ENCODE results near the gene CCT7. TPM values are rescaled to one million over a fixed set of nuclear protein-coding genes. Genes with fewer than 3 reads are reported as not detected.
A peak's percentile ranks its signal among the peaks of the same experiment; 100 is the strongest.

The CCT7 gene
- total and polyA plus RNA-seq, 2 of the 8 experiments (the other 6 are each of a cell fraction or from before 2014, with no cell fraction given), result 440 to 474 TPM

DNA sequence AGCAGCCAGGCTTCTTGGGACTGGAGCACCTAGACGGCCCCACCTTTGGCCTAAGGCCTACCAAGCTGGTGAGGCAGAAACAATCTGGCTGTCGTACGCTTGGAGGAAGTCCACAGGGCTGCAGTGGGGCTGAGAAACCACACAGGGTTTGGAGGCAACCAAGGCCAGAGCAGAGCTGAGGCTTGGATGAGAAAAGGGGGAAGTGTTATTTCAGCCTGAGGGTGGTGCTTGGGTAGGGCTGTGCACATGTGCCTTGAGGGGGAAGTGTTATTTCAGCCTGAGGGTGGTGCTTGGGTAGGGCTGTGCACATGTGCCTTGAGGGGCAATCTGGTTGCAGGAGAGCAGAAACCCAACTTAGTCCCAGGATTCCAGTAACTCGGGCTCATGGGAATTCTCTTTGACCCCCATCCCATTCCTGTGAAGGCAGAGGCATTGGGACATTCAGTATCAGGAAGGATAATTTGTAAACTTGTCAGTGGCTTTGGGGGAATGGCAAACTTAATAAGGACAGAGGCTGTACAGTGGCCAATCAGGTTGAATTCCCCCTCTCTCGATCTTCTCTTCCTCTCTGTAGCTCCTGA, 51.1 kb downstream of the CCT7 start:
- Histone ChIP-seq H4K8ac (ENCODE audit: extremely low read depth, insufficient read depth, low read length) (0 out of 2 replicates have a peak overlapping the region, but pooled peaks have one; percentile 90), H2BK15ac (ENCODE audit: low read length) (peak overlapping the region; percentile 11; the same call in 1 of the 2 replicates), H3K4me1 (replicated peaks in 1 of 4; ENCODE audit: control insufficient read depth in 3 of 4, insufficient read depth in 4 of 4, low read length in 3 of 4) (peaks cover 5 to 17% (median 10%) of the 10 kb centered on the region in 4 experiments), H3K27me3 (replicated peaks in 1 of 4; ENCODE audit: control insufficient read depth in 3 of 4, extremely low read depth in 1 of 4, insufficient read depth in 3 of 4, low read length in 3 of 4) (peaks cover 0 to 21% (median 15%) of the 10 kb centered on the region in 4 experiments; a peak in 6 of 7 replicates), H3K4me3 (ENCODE audit: extremely low read depth in 1 of 4, insufficient read depth in 2 of 4, low read depth in 3 of 4, low read length in 4 of 4) (peak overlapping the region; percentile 48 to 92 (median 75); a peak in 7 of 8 replicates), H3K14ac (ENCODE audit: insufficient read length) (no peak overlapping the region), H3K79me1 (ENCODE audit: low read depth, low read length) (peaks cover 12% of the 10 kb centered on the region), H3K18ac (ENCODE audit: extremely low read depth, low read length) (no peak overlapping the region), H4K20me1 (replicated peaks in 1 of 2; ENCODE audit: control insufficient read depth in 1 of 2, insufficient read depth in 2 of 2, low read length in 2 of 2) (peaks cover 2 to 18% of the 10 kb centered on the region in 2 experiments), H3K36me3 (ENCODE audit: control insufficient read depth in 2 of 4, insufficient read depth in 4 of 4, low read length in 3 of 4) (peaks cover 0 to 7% (median 0%) of the 10 kb centered on the region in 4 experiments; a peak in 1 of 8 replicates), H2AFZ (ENCODE audit: low read length) (0 out of 2 replicates have a peak overlapping the region, but pooled peaks have one; percentile 4), H3K23ac (ENCODE audit: insufficient read length) (no peak overlapping the region), H2AK5ac (ENCODE audit: low read depth, low read length) (no peak overlapping the region), H3K56ac (replicated peaks; ENCODE audit: insufficient read length, low read depth, low read length) (no peak overlapping the region), H2BK120ac (replicated peaks; ENCODE audit: low read depth, low read length) (no peak overlapping the region), H4K5ac (ENCODE audit: insufficient read length, low read depth, low read length) (no peak overlapping the region), H3K9me3 (ENCODE audit: insufficient read depth in 2 of 2, low read depth in 1 of 2, low read length in 1 of 2) (no peaks in the 10 kb centered on the region), H3K27ac (ENCODE audit: low read depth, low read length) (no peak overlapping the region), H3K79me2 (ENCODE audit: control insufficient read depth in 1 of 2, insufficient read depth in 2 of 2, low read length in 2 of 2) (peaks cover 0 to 27% of the 10 kb centered on the region in 2 experiments; a peak in 3 of 4 replicates), H3K4me2 (ENCODE audit: insufficient read depth in 1 of 2, low read depth in 2 of 2, low read length in 2 of 2) (peak overlapping the region; percentile 91 to 95), H2BK12ac (ENCODE audit: low read depth, low read length) (no peak overlapping the region; the same call in 1 of the 2 replicates), H2BK20ac (ENCODE audit: low read length) (no peak overlapping the region), H2BK5ac (ENCODE audit: low read depth, low read length) (peak overlapping the region; percentile 62; the same call in 1 of the 2 replicates), H4K91ac (replicated peaks; ENCODE audit: insufficient read length, low read length) (no peak overlapping the region), H3K23me2 (ENCODE audit: low read depth, low read length) (peaks cover 17% of the 10 kb centered on the region), H3K9ac (replicated peaks in 1 of 4; ENCODE audit: extremely low read depth in 1 of 4, low read depth in 3 of 4, low read length in 3 of 4) (peak overlapping the region in 1 of 4 experiments; percentile 10; a peak in 2 of 7 replicates), H3K4ac (replicated peaks; ENCODE audit: insufficient read length, low read depth, low read length) (peak overlapping the region; percentile 81)
- POLR2A ChIA-PET (ENCODE audit: partially characterized antibody), result interaction anchor here (0.8 to 1.4 kb wide), 7 partner anchors 7 to 95 kb away, joined by 3 to 7 read pairs (median 3); partner anchors contain the start of gene CCT7
- WGBS, 2 experiments (ENCODE audit: extremely low coverage in 1 of 2, insufficient coverage in 1 of 2, insufficient read length in 1 of 2, insufficient replicate concordance in 2 of 2, low coverage in 1 of 2, low lambda C conversion rate in 2 of 2, missing lambda C conversion rate in 1 of 2), result 60% methylated on average over 5 of the region's 5 CpGs; no CpG with 5 or more reads in 1 of the 2 experiments
- DNase-seq (ENCODE audit: low read depth in 1 of 2, low spot score in 2 of 2) (no peak), FAIRE-seq (no peak)
- CTCF ChIA-PET (ENCODE audit: partially characterized antibody), result interaction anchor here (1.2 to 2.4 kb wide), 5 partner anchors 14 to 49 kb away, joined by 3 to 9 read pairs (median 7); no protein-coding TSS in a partner anchor
- TF ChIP-seq CHD1 (IDR thresholded peaks at IDR 0.05; ENCODE audit: low read depth, low read length) (no peak), GABPA (IDR thresholded peaks at IDR 0.05; ENCODE audit: borderline replicate concordance, insufficient read depth, low read length) (no peak), CHD2 (IDR thresholded peaks at IDR 0.05; ENCODE audit: low read length) (no peak), SP2 (IDR thresholded peaks at IDR 0.05; ENCODE audit: low read length) (no peak), EP300 (IDR thresholded peaks at IDR 0.05; ENCODE audit: borderline replicate concordance in 1 of 2, low read depth in 2 of 2, low read length in 2 of 2) (no peak), YY1 (IDR thresholded peaks at IDR 0.05; ENCODE audit: low read depth, low read length) (no peak), SIX5 (IDR thresholded peaks at IDR 0.05; ENCODE audit: low read depth, low read length) (no peak), POLR2A (IDR thresholded peaks at IDR 0.05; ENCODE audit: control extremely low read depth in 1 of 2, low read depth in 2 of 2, low read length in 2 of 2) (no peak), CREB1 (IDR thresholded peaks at IDR 0.05) (no peak), TCF12 (IDR thresholded peaks at IDR 0.05; ENCODE audit: low read depth, low read length) (no peak), TAF7 (optimal IDR thresholded peaks at IDR 0.05; ENCODE audit: borderline replicate concordance, low read depth, low read length) (no peak)
- TF ChIP-seq, protein P1, sequence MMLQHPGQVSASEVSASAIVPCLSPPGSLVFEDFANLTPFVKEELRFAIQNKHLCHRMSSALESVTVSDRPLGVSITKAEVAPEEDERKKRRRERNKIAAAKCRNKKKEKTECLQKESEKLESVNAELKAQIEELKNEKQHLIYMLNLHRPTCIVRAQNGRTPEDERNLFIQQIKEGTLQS (IDR thresholded peaks at IDR 0.05; ENCODE audit: insufficient read depth, low read depth, low read length), result no peak

All from H1 (cell line).